Choroid plexus epithelial cell (primary cell): ENCODE data around the gene ACTR2.

Experiments used
- DNase-seq: peaks from one replicate; pipeline ENCODE4 v3.0.0-alpha.2; 2010; ENCODE audit warnings: low read depth
- H3K4me3 ChIP-seq: 2 replicates; pipeline ENCODE4 v1.5.1; 2011; ENCODE audit warnings: low read depth, mild to moderate bottlenecking, control low read depth, low read length, moderate library complexity
- TF ChIP-seq, protein P1 (sequence below): conservative IDR thresholded peaks from 2 replicates; pipeline ENCODE4 v1.5.1; 2011; ENCODE audit warnings: low read depth, mild to moderate bottlenecking, control low read depth, inconsistent platforms, low read length, moderate library complexity

The ACTR2 gene

DNA sequence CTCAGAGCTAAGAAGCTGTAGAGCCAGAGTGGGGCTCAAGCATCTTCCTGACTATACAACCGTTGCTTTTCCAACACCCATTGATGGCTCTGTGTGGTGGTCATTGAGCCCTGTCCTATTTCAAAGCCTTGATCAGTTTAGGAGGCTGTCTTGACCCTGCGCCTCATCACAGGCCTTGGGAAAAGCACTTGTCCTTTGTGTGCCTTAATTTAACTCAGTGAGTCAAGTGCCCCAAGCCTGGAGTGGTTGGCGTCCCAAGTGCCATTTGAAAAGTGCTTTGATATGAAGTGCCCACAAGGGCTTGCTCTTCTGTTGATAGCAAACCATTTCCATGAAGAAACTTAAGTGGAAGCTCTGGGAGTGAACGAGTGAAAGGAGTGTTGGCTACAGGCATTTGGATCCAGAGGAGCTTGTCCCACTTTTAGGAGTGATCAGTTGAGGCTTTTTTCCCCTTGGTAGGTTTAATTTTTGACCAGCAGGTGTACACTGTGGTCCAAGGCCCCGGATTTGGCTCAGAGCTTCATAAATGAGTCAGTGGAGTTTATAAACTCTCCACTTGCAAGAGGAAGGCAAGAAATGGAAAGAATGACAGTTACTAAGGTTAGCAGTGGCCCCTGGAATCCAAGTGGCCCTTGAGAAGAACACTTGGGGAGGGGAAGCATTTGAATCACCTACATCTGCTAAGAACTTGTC lies 50.3 kb downstream of the ACTR2 start:
- H3K4me3 ChIP-seq = no peak overlapping the region
- DNase-seq = peak; percentile 50
- TF ChIP-seq, protein P1, sequence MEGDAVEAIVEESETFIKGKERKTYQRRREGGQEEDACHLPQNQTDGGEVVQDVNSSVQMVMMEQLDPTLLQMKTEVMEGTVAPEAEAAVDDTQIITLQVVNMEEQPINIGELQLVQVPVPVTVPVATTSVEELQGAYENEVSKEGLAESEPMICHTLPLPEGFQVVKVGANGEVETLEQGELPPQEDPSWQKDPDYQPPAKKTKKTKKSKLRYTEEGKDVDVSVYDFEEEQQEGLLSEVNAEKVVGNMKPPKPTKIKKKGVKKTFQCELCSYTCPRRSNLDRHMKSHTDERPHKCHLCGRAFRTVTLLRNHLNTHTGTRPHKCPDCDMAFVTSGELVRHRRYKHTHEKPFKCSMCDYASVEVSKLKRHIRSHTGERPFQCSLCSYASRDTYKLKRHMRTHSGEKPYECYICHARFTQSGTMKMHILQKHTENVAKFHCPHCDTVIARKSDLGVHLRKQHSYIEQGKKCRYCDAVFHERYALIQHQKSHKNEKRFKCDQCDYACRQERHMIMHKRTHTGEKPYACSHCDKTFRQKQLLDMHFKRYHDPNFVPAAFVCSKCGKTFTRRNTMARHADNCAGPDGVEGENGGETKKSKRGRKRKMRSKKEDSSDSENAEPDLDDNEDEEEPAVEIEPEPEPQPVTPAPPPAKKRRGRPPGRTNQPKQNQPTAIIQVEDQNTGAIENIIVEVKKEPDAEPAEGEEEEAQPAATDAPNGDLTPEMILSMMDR = peak; percentile 27

DNA sequence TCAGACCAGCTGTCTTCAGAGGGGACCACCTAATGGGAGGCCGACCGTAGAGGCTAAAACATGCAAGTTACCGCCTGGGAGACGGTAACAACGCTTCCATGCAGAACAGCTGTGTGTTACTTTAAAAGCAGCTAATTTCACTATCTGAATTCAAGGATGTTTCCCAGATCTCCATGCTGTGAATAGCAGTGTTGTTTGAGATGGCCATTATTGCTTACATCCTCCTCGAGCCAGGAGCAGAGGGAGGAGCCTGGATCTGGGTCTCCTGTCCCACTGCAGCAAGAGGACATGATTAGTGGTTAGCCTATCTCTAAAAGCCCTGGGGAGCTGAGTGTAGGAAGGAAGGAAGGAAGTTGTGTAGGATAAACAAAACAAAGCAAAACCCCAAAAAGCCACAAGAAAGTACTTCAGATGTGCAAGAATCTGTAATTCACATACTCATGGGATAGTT lies 50.9 kb downstream of the ACTR2 start:
- TF ChIP-seq, protein P1 = no peak
- no peak overlapping the region for H3K4me3 ChIP-seq
- DNase-seq = peak; percentile 57

DNA sequence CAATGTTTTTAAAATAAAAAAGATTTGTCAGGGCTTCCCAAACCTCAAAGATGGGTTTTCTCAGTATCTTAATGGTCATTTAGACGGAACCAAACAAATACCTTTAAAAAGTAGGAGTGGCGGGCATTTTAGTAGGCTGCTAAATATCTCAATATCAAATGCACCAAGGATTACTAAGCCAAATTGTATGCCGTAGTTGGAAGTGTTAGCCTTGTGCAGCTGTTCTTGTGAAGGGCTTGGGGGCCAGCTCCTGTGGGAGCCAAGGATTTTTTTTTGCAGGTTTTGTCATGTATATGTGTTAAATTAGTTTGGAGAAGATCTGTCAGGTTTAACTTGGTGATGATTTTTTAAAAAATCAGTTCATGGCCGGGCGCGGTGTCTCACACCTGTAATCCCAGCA lies 52.1 kb downstream of the ACTR2 start:
- DNase-seq = no peak
- TF ChIP-seq, protein P1 = no peak
- H3K4me3 ChIP-seq = no peak overlapping the region

DNA sequence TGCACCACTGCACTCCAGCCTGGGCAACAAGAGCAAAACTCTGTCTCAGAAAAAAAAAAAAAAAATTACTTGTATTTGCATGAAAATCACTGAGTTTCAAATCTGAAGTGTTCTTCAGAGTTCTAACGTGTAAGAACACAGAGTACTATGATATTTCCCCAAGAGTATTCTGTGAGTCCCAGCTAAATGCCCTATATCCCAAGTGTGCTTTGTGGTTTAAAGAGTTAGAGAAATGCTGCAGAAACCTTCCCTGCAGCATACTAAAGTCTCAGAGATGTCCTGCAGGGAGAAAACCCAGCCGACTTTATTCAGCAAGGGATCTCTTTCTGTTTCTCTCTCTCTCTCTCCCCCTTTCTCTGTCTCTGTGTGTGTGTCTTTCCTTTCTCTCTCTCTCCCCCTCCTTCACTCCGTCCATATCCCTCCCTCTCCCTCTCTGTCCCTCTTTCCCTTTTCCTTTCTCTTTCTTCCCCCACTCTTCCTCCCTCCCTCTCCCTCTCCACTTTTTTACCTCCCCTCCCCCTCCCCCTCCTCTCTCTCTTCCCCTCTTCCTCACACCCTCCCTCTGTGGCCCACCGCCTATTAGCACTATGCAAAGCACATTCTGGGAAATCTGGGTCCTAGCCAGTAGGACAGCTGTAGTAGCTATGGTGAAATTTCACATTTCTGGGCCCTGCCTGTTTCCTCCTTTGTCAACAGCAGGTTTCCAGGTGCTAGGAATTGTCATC lies 54.2 kb downstream of the ACTR2 start:
- TF ChIP-seq, protein P1 = no peak
- H3K4me3 ChIP-seq = no peak overlapping the region
- peak; percentile 55 for DNase-seq

DNA sequence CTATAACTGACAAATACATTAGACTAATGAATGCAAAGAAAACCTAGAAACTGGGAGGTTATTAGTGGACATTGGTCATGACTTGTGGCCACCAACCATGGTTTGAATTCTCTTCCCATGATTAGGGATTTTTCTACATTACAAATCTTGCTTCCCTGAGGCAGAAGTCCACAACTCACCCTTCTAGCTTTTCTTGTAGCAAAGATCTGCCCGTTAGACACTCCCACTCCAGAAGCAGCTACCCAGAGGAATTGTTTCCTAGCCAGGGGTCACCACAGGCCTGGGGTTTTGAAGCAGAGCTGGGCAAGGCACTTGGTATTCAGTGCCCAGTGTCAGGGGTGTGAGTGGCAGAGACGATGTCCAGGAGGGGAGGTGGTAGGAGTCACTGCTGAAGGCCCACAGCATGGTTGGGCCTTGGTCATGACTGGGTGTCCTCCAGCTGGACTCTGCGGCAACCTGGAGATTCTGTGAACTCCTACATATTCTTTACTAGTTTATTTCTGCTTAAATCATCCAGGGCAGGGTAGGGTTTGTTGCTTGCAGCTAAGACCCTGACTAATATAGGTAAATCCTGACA lies 54.9 kb downstream of the ACTR2 start:
- TF ChIP-seq, protein P1 = no peak
- DNase-seq = no peak
- no peak overlapping the region for H3K4me3 ChIP-seq

DNA sequence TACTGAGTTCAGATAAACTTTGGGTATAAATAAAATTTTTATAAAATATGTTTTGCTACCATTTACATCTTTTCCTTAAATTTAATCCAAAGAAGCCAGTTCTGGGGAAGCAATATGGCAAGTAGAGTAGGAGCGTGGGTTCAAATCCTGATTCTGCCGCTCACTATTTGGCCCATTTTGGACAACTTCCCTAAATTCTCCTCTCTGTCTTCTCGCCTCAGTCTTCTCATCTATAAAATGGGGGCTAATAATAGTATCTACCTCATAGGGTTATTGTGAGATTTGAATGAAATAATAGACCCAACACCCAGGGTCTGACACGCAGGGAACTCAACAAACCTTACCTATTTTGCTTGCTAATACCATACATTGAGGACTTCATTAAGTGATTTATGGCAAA lies 59.7 kb downstream of the ACTR2 start:
- TF ChIP-seq, protein P1 = no peak
- no peak for DNase-seq
- no peak overlapping the region for H3K4me3 ChIP-seq
